GM18907 (cell line): ENCODE measurements around the gene CENPX.

Experiments
- ATAC-seq: cut with Tn5 transposase; IDR thresholded peaks from one replicate; pipeline ENCODE4 v1.9.1; 2021; ENCODE audit warnings: mild to moderate bottlenecking, moderate library complexity; ENCODE audit not compliant: unreplicated experiment

CENPX gene

GRCh38 chr17:82022310-82022980, at the start of gene CENPX:
CENPX (minus strand) TSS chr17:82022878; CDS start chr17:82022861, 17 bp downstream.
- ATAC-seq, result no peak

- ATAC-seq, result no peak
Observed at GRCh38 chr17:82070611-82071010, 47.9 kb upstream of the CENPX start.

- peak; percentile 73 for ATAC-seq
Observed at GRCh38 chr17:82065638-82066303, 43.1 kb upstream of the CENPX start, which contains the start of gene DUS1L. DUS1L (minus strand) TSS chr17:82065804; CDS start chr17:82065059, 745 bp downstream.

- ATAC-seq, result peak; percentile 19
Observed at GRCh38 chr17:82065193-82065637, 42.5 kb upstream of the CENPX start.

- ATAC-seq, result no peak
Observed at GRCh38 chr17:82064433-82065192, 41.9 kb upstream of the CENPX start.

- no peak for ATAC-seq
Observed at GRCh38 chr17:82063424-82064415, 41.0 kb upstream of the CENPX start.

GRCh38 chr17:82062984-82063368, 40.3 kb upstream of the CENPX start:
- ATAC-seq, result no peak

- no peak for ATAC-seq
Observed at GRCh38 chr17:82062076-82062983, 39.7 kb upstream of the CENPX start.

- no peak for ATAC-seq
Observed at GRCh38 chr17:82061047-82061925, 38.6 kb upstream of the CENPX start.

GRCh38 chr17:82060614-82061013, 37.9 kb upstream of the CENPX start:
- no peak for ATAC-seq

- ATAC-seq, result no peak
Observed at GRCh38 chr17:82060001-82060380, 37.3 kb upstream of the CENPX start.

- no peak for ATAC-seq
Observed at GRCh38 chr17:82059272-82060000, 36.8 kb upstream of the CENPX start.

GRCh38 chr17:82058855-82059249, 36.2 kb upstream of the CENPX start:
- ATAC-seq, result no peak

GRCh38 chr17:82058230-82058854, 35.7 kb upstream of the CENPX start:
- no peak for ATAC-seq

GRCh38 chr17:82056729-82057621, 34.3 kb upstream of the CENPX start:
- no peak for ATAC-seq

GRCh38 chr17:82055965-82056728, 33.5 kb upstream of the CENPX start:
- ATAC-seq, result no peak
